Pons (tissue), 1 donor: ENCODE results near the gene BANP.
"Not testable (repeated sequence)": the region's sequence is repeated elsewhere in the genome, so short reads cannot be mapped to it uniquely, and the experiment has no call there.

Source experiments
- DNase-seq: peaks from one replicate; pipeline ENCODE4 v3.0.0-alpha.2; 2016; ENCODE audit warnings: low spot score

Gene BANP

GRCh38 chr16:87968541-87968940 lies 17.3 kb downstream of the BANP start:
- DNase-seq = no peak

GRCh38 chr16:87970186-87970585 lies 19.0 kb downstream of the BANP start:
- DNase-seq = no peak

GRCh38 chr16:87971933-87972332 lies 20.7 kb downstream of the BANP start:
- DNase-seq = no peak

GRCh38 chr16:87973717-87974116 lies 22.5 kb downstream of the BANP start:
- no peak for DNase-seq

GRCh38 chr16:87974178-87974577 lies 22.9 kb downstream of the BANP start:
- no peak for DNase-seq

GRCh38 chr16:87976665-87977064 lies 25.4 kb downstream of the BANP start:
- no peak for DNase-seq

- DNase-seq = no peak
Measured at GRCh38 chr16:87978127-87978526, 26.9 kb downstream of the BANP start.

GRCh38 chr16:87979352-87979751 lies 28.1 kb downstream of the BANP start:
- DNase-seq = no peak

GRCh38 chr16:87979911-87980630 lies 28.8 kb downstream of the BANP start:
- not testable (repeated sequence) for DNase-seq

GRCh38 chr16:87981376-87981775 lies 30.1 kb downstream of the BANP start:
- DNase-seq = not testable (repeated sequence)

- DNase-seq = no peak
Measured at GRCh38 chr16:87982581-87983041, 31.4 kb downstream of the BANP start.

DNA sequence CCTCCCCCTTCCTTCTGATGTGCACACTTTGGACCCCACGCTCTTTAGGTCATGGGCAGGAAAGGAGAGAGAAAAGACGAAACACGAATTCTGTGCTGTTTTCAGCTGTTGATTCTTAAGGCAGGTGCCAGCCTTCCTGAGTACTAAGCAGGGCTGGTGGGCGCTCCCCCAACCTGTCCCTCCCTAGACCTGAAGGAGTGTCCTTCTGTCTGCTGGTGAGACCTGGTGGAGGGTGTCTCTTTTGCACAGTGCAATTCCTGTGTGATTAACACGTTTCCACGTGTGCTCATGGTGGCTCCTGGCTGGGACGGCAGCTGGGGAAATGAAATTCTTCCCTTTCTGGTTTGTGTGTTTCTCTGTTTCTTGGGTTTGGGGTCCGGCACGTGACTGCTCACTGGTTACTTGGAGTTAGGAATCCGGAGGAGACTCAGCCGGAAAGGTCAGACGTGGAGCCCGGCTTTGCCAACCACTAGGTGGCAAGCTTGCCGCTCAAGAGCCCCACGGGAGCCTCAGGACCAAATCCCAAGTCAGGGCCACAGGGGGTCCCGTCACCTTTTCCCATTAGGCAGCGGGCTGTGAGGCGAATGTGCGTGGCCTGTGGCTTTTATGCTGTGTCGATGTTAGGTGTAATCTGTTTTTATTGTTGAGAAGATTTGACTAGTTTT lies 32.0 kb downstream of the BANP start:
- not testable (repeated sequence) for DNase-seq

DNA sequence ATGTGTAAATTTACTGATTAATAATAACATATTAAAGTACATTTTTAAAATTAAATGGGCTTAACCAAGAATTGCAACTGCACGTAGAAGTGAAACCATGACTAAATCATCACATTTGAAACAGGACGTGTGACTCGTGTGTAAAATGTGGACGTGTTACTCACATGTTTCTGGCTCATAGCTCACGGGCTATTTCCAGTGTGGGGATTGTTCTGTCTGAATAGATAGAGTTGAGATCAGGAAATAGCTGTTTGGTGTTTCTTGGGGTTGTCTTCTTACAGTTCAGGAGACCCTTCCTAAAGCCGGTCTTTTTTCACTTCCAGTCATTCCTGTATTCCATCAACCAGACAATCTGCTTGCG lies 32.5 kb downstream of the BANP start:
- not testable (repeated sequence) for DNase-seq

GRCh38 chr16:87984180-87984579 lies 32.9 kb downstream of the BANP start:
- not testable (repeated sequence) for DNase-seq

DNA sequence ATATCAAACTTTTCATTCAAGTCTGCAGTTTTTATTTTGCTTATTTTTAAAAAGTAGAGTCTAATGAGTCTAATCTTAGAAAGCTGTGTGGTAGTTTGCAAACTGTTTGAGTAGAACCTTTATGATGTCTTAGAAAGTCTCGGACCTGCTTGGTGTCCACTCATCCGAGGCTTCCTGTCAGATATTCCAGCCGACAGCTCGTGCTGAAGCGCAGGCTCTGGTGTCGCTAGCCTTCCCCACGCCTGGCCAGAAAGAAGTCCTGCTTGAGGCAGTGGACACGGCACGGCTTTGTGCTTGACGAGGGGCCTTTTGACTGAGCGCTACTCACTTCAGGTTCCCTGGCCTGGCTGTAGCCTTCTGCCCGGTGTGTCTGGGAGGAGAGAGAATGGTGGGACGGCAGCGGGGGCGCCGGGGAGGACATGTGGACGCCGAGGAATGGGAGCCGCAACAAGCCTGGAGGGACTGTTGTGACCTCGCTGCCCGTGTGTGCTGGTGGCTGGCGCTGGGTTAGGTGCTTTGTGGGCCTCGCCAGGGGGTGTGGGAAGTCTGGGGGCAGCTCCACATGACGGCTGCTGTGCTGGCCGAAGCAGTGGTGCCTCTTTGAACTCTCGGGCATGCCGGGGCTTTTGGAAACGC lies 33.5 kb downstream of the BANP start:
- no peak for DNase-seq

DNA sequence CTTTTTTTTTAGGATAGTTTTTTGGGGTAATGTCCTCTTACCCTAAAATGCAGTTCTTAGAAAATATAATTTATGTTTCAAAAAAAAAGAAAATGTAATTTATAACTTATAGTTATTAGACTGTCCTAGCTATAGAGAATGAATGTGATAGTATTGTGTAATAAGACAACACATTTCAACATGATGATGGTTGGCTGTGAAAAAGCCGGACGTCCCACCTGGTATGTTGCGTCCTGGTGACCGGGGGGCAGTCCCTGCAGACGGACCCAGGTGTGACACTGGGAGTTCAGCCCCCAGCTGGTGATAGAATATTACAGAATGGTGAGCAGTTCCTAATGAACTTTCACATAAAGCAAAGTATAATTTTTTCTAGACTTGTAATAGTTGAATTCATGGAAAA lies 34.3 kb downstream of the BANP start:
- not testable (repeated sequence) for DNase-seq

- not testable (repeated sequence) for DNase-seq
Measured at GRCh38 chr16:87986361-87986849, 35.2 kb downstream of the BANP start.

DNA sequence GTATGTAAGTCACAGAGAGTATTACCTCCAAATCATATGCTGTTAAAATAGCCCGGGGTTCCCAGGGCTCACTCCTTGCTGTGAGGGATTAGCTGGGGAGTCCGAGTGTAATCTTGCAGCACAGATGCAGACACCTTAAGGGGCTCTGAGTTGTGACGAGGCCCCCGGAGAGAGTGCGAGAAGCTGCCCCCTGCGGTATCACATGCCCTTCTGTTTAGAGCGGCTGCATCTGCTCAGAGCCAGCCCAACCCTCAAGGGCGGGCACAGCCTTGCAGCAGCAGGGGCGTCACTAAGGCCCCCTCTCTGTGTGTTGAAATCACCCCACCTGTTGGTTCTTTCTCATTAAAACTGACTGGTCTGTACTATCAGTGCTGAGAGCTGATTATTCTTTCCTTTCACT lies 37.4 kb downstream of the BANP start:
- DNase-seq = not testable (repeated sequence)

- not testable (repeated sequence) for DNase-seq
Measured at GRCh38 chr16:87990254-87990653, 39.0 kb downstream of the BANP start.

GRCh38 chr16:87992142-87992541 lies 40.9 kb downstream of the BANP start:
- DNase-seq = not testable (repeated sequence)

DNA sequence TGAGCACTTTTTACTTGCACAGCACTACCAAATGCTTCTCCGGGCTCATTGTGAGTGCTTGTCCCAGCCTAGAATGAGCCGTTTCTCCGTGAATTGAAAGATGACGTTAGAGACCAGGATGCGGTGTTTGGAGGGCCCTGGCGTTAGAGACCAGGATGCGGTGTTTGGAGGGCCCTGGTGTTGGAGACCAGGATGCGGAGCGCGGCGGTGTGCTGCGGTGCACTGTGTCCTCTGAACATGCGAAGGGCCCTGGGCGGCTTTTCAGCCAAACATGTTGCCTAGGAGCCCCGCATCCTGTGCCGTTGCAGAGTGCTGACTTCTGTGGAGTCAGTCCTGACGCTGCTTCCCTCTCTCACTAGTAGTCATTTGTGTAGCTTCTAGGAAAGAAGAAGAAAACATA lies 42.7 kb downstream of the BANP start:
- DNase-seq = no peak

- DNase-seq = no peak
Measured at GRCh38 chr16:87995644-87996043, 44.4 kb downstream of the BANP start.
